GM19324 (cell line): Measurements from ENCODE around the gene PPP1R9A.

Source experiments
- ATAC-seq: cut with Tn5 transposase; IDR thresholded peaks from one replicate; pipeline ENCODE4 v1.9.1; 2021; ENCODE audit warnings: mild to moderate bottlenecking, moderate library complexity; ENCODE audit not compliant: unreplicated experiment, low FRiP score

Gene PPP1R9A

DNA sequence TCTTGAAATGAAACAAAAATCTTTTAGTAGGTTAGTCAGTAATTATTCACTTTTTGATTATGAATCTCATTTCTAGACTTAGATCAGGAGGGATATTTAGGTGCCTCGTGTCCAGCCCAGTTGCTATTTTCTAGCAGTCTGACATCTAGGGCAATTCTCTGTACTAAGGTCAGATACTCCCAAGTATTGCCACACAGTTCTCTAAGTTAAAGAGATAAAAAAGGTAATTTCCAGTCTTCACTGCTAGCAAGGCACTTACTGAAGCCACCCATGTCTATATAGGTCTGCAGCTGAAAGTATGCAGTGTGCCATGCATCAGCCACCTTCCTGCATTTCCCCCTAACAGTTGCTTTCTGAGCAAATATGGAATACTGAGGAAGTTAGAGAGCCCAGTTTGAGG is 333.5 kb downstream of the PPP1R9A start:
- no peak for ATAC-seq

DNA sequence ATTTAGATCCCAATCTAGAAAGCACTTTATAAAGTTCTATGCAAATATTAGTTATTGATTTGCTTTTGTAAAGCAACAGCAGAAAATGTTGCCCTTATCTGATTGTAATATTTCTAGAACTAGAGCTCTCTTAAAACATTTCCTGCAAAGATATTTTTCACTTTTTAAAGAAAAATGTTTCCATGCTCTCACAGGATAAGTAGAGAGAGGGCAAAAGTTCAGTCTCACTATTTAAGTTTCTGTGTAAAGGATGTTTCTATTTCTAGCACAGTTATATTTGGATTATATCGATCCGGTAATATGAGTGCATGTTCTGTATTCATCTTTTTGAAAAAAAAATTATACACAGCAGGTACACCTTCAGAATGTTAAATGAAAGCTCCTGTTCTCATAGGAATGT is 334.9 kb downstream of the PPP1R9A start:
- ATAC-seq: no peak

DNA sequence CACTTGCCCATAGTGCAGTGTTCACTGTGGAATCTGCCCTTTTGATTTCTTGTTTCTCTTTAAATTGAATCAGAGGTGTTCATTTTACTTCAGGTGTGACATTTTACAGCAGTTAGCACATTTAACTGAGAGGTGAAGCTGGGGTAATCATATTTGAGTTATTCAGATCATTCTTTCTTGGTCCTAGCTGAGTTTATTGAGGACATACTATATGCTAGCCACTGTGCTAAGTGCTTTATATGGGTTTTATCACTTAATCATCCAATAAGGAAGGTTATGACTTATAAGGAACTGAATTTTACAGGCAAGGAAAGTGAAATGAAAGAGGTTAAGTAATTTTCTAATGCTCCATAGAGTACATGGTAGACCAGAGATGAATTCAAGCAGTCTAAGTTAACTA is 337.2 kb downstream of the PPP1R9A start:
- ATAC-seq: no peak

DNA sequence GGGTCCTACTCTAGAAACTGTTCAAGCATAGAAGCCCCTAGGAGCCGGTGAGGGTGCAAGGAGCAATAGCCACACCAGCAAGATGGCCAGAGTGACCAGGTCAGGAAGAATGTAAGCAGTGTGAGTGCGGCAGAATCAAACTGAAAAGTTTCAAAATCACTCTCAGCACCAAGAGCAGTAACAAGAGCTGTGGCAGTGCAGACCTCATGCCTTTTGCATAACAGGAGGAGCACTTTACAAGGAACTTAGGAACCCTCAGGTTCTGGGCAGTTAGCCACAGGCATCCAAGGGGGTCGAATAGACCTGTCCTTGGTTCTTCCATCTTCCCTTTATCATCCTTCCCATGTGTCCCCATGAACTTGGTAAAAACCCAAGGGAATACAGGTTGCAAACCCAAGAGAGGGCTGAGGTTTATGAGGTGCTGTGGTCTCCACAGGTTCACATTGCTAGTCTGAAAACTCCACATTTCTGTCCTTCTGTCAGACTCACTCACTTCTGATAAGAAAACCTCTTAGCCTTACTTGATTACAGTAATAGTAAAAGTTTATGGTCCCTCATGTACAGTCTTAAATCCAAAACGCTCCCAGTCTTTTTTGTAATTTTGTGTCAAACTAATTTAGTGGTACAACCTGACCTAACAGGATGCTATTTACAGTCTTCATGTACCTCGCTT is 338.6 kb downstream of the PPP1R9A start:
- ATAC-seq: no peak

DNA sequence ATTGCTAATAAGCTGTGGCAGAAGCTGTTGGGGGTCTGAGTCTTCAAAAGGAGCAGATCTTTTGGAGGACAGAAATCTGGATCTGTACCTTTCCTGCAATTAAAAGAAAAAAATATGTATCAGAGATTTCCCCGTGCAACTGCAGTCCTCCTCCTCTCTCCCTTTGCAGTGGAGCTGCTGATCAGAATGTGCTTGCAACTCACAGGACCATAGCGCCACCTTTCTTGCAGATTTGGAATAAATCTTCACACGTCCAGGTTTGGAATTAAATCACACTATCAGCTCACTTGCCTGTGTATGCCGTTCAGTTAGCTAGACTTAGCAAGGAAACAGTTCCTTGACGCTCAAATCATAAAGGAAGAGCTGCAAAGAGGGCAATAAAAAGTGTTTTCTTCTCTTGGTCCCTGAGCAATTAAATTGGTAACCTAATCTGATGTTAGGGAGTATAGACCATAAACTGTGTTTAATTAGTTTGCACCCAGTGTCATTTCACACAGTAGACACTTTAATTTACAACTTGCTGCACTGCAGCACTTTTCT is 339.5 kb downstream of the PPP1R9A start:
- ATAC-seq: no peak

DNA sequence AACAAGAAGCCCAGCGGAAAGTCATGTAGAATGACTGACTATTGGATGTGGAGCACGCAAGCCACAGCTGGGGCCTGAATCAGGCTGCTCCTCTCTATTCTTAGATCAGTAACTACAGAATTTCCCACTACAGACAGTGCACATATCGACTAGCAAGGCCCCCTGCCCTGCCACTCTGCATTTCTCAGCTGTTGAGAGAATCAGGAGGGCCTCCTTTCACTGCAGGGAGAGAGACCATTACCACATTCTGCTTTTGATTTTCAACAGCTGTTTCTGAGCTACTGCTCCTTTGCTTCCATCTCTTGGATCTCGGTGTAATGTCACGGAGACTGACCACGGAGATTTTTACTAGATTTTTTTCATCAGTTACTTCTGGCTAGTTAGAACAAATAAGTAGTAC is 343.2 kb downstream of the PPP1R9A start:
- ATAC-seq: no peak

DNA sequence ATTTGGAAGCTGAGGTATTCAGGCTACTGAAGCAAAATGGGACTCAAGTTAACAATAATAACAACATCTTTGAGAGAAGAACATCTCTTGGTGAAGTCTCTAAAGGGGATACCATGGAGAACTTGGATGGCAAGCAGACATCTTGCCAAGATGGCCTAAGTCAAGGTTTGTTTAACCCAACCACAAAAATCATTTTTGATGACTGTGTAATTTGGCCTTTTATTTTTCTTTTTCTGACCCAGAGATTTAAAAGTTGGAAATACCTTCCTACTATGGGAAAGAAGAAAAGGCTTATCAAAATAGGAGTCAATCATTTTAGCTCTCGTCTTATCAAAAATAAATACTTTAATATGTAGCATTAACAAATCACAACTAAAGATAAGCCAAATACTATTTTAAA is 344.6 kb downstream of the PPP1R9A start:
- ATAC-seq: no peak

DNA sequence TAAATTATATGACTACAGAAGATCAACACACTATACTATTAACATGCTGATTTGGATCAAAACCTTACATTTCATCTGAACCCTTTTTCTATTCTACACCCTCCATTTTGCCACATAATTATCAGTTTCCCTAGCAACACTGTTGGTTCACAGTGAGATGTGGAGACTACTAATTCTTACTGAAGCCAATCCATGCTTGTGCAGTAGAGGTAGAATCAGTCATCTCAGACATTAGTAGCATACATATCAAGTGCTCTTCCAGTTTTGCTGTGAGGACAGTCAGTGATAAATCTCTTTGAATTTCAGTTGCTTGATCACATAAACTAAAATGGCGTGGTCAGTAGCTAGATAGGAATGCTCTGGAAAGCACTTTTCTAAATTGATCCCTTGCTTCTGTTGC is 346.6 kb downstream of the PPP1R9A start:
- no peak for ATAC-seq

DNA sequence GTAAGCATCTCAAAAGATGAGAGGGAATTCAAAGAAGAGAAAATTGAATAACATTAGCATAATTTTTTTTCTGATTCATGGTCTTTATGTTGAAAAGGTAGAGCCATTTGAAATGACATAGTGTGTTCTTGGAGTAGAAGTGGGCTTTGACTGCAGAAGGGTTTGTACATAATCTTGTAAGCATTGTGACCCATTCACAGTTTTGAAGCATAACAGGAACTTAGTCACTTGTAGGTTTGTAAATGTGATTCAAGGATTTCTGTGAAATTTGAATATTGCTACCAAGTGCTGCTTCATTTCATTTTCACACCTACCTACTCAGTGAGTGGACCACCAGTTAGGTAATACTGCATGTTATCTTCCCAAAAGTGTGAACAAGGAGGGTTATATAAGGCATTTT is 348.3 kb downstream of the PPP1R9A start:
- no peak for ATAC-seq

DNA sequence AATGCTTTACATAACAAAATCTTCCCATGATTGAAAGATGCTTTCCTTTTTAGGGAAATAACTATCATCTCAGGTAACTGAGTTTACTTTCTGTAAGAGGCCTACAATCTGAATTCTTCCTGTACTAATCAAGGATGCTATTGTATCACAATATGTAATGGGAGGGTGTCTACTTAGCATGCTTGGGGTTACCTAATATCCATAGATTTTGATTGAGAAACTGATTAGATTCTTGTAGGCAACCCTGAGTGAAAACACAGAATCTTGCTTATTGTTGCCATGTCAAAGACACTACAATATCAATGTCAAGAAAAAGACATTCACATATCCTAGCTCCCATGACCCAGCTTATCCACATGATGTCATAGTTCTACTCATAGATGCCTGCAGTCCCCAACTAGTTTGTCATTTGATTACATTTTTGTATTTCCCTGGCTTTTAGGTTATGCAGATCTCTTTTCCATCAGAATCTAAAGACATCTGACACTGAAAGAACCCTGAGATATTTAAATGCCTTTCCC is 354.6 kb downstream of the PPP1R9A start:
- no peak for ATAC-seq

DNA sequence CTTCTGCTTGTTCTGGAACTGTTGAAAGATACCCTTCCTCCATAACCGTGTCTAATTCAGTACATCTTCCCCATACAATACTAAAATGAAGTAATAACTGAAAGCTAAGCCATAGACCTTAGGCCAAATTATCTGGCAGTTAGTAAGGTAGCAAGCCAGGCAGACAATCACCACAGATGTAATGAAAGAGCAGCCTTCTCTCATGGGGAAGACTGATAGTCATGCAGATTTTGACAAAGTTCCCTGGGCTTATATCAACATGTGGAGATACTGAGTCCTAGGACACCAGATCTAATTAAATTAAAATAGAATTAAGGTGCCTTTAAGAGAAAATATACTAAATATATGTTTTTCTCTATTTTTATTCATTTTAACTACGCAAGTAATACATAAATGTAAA is 355.5 kb downstream of the PPP1R9A start:
- no peak for ATAC-seq

DNA sequence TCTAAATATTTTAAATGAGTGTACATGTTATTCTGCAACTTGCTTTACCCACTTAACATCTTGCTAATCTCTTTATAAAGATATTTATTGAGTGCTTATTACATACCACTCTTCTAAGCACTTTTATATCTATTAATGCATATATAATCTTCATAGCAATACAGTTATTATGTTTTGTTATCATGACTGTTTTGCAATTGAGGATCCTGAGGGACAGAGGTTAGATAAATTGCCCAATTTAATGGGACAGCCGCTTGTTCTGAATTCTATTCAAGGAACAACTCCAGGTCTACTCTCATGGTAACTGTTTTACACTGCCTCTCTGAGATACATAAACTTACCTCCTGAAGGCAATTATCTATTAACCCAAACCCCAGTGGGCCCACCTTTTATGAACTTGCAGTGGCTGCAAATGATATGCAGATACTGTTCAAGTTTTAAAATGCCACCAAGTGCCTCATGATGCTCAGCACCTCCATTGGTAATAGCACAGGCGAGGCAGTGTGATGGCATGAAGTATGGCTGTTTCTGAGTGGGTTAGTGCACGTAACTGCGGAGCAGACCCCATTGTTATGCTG is 356.5 kb downstream of the PPP1R9A start:
- no peak for ATAC-seq

DNA sequence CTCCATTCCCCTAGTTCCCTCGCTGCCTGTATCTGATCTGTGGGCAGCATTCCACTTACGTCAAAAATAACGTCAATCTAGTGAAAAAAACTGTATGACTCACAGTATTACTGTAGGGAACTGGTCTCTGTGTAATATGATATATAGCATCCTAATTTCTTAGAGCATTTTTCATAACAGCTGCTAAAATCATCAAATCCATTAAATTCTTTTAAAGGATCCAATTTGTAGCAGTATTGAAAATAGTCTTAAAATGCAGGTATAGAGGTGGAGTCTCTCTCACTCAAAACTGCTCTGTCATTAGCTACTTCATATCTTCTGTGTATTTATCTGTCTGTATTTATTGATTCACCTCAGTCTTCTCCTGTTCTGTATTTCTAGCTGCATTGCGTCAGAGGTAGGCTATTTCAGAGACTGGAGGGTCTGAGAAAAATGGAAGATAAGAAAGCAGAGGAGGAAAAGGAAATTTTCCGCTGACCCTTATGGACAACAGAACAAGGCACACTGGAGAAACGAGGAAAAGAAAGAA is 357.0 kb downstream of the PPP1R9A start:
- no peak for ATAC-seq

DNA sequence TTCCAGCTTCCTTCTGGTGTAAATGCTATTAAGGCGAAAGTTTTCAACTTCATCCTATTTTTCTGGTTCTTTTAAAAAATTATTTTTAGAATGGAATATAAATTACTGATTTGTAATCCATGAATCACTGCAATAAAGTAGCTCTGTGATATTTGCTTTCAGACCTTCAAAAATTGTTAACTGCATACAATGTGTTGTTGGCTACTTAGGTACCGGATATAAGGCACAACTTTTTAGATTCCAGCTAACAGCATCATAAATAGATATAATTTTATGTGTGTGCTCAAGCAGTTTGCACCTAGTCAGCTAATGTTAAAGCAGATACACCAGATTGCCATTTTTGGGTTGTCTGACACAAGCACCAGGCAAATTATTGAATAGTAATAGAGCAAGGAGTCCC is 358.2 kb downstream of the PPP1R9A start:
- ATAC-seq: no peak

DNA sequence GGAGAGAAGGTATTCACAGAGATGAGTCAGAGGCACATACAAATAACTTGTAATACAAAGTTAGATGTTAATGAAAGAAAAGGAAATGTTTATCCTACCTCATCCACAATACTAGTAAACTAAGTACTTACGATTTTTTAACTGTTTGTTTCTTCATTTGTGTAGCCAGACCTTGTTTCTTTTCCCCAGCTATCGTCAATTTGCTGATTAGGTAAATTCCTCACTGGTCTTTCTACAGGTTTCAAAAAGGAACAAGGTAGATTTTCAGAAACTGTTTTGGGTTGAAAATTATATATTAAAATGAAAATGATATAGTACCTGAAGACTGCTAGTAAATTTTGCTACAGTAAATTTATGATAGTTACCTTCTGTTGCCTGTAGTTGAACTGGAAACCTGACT is 360.4 kb downstream of the PPP1R9A start:
- ATAC-seq: no peak

DNA sequence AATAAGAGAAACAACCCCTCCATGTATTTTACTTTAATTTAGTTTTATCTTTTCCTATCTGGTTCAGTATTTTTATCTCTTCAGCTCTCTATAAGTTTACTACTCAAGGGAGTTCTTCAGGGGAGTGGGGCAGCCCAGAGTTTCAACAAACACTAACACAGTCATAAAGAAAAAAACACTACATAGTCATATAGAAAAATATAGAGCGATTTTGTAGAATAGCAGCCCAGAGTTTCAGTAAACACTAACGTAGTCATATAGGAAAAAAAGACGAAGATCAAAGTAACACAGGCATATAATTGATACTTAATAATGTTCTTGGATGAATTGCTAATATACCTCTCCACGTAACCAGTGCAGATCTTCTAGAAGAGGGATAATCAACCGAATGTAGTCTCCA is 362.2 kb downstream of the PPP1R9A start:
- ATAC-seq: no peak

DNA sequence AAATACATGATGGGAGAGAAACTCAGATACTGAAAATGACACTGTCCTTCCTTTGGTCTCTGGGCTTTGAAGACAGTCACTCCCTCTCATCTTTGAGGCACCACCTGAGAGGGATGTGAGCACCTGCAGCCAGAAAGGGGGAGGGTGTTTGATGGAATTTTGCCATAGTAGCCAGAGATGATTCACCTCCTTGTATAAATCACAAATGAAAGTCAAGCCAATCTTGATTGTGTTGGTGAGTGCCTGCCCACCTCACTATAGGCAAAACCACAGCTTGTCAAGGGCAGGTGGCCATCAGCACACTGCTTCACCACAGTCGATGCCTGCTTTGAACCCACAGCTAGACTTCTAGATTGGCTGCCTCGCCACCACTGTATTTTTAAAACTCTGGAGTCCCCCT is 368.7 kb downstream of the PPP1R9A start:
- ATAC-seq: no peak

DNA sequence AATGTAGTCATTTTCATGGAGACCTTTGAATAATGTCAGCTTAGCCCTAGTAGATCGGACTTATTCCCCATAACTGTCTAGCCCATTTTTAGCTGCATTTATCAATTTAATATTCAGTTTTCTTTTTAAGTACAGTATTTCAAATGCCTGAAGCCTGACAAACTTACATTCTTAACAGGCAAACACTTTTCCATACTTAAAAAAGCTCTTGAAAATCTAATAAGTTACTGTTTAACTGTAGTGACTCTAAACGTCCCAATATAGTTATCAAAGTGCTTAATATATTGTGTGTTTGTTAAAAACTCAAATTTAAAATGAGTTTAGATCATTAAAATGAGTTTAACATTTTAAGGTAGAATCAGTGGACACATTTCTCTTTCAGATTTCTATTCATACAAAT is 372.0 kb downstream of the PPP1R9A start:
- no peak for ATAC-seq

DNA sequence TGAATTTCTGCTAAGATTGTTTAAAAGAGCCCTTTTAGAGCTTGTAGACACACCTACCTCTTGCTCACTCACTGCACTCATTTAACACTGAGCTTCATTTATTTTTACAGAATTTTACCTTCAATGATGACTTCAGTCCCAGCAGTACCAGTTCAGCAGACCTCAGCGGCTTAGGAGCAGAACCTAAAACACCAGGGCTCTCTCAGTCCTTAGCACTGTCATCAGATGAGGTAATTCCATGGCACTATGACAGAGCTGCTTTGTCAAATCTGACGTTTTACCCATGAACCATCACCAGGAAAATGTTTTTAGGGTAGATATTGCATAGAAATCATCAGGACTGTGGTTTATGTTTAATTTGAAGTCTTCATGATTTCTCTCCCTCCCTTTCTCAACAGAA is 378.7 kb downstream of the PPP1R9A start:
- ATAC-seq: no peak

DNA sequence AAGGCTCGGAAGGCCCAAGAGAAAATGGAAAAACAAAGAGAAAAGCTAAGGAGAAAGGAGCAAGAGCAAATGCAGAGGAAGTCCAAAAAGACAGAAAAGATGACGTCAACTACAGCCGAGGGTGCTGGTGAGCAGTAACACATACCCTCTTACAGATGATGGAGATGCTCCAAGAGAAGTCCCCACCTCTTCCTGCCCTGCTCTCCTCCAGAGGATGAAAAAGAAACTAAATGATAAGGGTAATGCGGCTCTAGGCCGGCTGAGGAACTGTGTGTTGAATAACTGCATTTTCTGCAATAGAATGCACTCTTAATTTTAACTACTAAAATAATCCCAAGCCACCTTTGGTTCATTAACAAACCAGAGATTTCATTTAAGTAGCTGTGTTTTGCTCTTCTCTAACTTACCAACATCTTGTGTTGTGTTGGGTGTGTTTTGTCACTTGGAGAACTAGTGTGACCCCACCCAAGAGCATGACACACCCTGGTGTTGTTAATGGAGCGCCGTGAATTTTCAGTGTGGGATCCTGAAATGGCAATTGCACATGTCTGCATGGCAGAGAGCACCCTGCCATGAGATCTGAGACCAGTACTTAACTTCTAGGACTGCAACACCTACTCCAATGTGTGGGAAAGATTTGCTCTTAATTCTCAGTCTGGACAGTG is 382.9 kb downstream of the PPP1R9A start:
- no peak for ATAC-seq

DNA sequence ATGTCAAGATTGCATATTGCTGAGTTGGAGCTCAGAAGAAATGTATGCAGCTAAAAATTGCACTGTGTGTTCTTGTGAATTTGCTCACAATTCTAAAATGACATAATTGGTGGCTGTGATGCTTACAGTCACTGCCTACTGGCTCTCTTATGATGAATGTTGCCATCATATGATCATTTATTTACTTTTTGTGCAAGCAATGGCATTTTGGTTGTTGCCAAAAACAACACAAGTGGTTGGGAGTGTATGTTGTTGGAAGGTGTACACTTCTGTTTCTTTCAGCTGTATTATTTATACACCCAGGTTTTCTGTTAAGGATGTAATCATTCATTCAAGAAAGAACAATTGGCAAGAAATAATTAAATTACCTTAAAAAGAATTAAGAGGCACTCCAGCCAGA is 388.0 kb downstream of the PPP1R9A start:
- no peak for ATAC-seq
